GM19324 (cell line): ENCODE measurements around the gene LRP1B.

Source experiments
- ATAC-seq: cut with Tn5 transposase; IDR thresholded peaks from one replicate; pipeline ENCODE4 v1.9.1; 2021; ENCODE audit warnings: mild to moderate bottlenecking, moderate library complexity; ENCODE audit not compliant: unreplicated experiment, low FRiP score

Gene LRP1B

GRCh38 chr2:141492816-141493215, 638.0 kb downstream of the LRP1B start:
- ATAC-seq: no peak

- ATAC-seq: no peak
Observed at GRCh38 chr2:141490886-141491285, 639.9 kb downstream of the LRP1B start.

GRCh38 chr2:141482697-141483096, 648.1 kb downstream of the LRP1B start:
- no peak for ATAC-seq

- ATAC-seq: no peak
Observed at GRCh38 chr2:141475801-141476200, 655.0 kb downstream of the LRP1B start.

GRCh38 chr2:141468761-141469160, 662.1 kb downstream of the LRP1B start:
- ATAC-seq: no peak

- ATAC-seq: no peak
Observed at GRCh38 chr2:141467331-141467730, 663.5 kb downstream of the LRP1B start.

GRCh38 chr2:141464995-141465394, 665.8 kb downstream of the LRP1B start:
- no peak for ATAC-seq

- no peak for ATAC-seq
Observed at GRCh38 chr2:141458351-141458750, 672.5 kb downstream of the LRP1B start.

GRCh38 chr2:141455877-141456276, 674.9 kb downstream of the LRP1B start:
- no peak for ATAC-seq

GRCh38 chr2:141455211-141455826, 675.5 kb downstream of the LRP1B start:
- ATAC-seq: no peak

- no peak for ATAC-seq
Observed at GRCh38 chr2:141440072-141440635, 690.7 kb downstream of the LRP1B start.

- no peak for ATAC-seq
Observed at GRCh38 chr2:141439524-141439923, 691.3 kb downstream of the LRP1B start.

GRCh38 chr2:141438536-141438935, 692.3 kb downstream of the LRP1B start:
- no peak for ATAC-seq

- no peak for ATAC-seq
Observed at GRCh38 chr2:141437521-141437920, 693.3 kb downstream of the LRP1B start.

GRCh38 chr2:141423124-141423523, 707.7 kb downstream of the LRP1B start:
- no peak for ATAC-seq

GRCh38 chr2:141417246-141417797, 713.5 kb downstream of the LRP1B start:
- no peak for ATAC-seq

GRCh38 chr2:141411419-141411818, 719.4 kb downstream of the LRP1B start:
- ATAC-seq: no peak

GRCh38 chr2:141399270-141399669, 731.5 kb downstream of the LRP1B start:
- ATAC-seq: no peak

GRCh38 chr2:141393214-141393545, 737.6 kb downstream of the LRP1B start:
- no peak for ATAC-seq

GRCh38 chr2:141392517-141393213, 738.2 kb downstream of the LRP1B start:
- no peak for ATAC-seq

- ATAC-seq: no peak
Observed at GRCh38 chr2:141386168-141386567, 744.6 kb downstream of the LRP1B start.

GRCh38 chr2:141384676-141385075, 746.1 kb downstream of the LRP1B start:
- no peak for ATAC-seq
